ENCODE results near the gene LGI4. TPM values are rescaled to one million over a fixed set of nuclear protein-coding genes. Genes with fewer than 3 reads are reported as not detected.

Gene LGI4
- total and polyA plus RNA-seq, 2 experiments from 2014 or later, result 3.4 to 4.3 TPM

DNA sequence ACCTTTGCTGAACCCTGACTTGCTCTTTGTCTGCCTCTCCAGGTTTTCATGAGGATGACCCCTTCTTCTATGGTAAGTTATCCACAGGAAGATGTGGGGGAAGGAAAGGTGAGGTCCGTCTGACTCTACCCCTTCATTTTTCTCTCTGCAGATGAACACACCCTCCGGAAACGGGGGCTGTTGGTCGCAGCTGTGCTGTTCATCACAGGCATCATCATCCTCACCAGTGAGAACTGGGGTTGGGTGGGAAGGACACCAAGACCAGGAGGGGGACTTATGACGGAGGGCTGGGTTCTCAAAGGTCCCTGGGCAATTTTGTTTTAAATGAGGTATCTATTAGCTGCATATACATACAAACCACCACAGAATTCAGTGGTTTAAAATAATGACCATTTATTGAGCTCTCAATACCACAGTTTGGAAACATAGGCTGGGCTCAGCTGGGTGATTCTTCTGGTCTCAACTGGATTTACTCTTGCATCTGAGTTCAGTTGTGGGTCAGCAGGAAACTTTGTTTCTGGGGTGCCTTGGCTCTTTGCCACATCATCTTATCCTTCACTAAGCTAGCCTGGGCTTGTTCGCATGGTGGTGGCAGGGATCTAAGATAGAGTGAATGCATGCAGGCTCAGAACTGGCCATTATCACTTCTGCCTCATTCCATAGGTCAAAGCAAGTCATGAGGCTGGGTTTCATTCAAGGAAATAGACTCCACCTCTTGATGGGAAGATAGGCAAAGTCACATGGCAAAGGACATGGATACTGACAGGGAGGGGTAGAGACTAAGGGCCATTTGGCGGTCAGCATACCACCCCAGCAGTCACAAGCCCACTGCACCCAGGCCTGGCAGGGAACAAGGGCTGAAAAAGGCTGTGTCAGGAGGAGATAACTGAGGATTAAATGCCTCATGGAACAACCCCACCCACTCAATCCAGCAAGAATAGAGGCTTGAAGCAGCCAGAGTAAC, 31.5 kb upstream of the LGI4 start:
- TF ChIP-seq ZNF331 (CRISPR knock-in tag; IDR thresholded peaks at IDR 0.05; ENCODE audit: low read depth), result peak; percentile 82
- no peak for TF ChIP-seq EZH2 (IDR thresholded peaks at IDR 0.05; ENCODE audit: low read depth, unreplicated experiment)
- H3K4me1 Mint-ChIP-seq, result no peaks in the 10 kb centered on the region

DNA sequence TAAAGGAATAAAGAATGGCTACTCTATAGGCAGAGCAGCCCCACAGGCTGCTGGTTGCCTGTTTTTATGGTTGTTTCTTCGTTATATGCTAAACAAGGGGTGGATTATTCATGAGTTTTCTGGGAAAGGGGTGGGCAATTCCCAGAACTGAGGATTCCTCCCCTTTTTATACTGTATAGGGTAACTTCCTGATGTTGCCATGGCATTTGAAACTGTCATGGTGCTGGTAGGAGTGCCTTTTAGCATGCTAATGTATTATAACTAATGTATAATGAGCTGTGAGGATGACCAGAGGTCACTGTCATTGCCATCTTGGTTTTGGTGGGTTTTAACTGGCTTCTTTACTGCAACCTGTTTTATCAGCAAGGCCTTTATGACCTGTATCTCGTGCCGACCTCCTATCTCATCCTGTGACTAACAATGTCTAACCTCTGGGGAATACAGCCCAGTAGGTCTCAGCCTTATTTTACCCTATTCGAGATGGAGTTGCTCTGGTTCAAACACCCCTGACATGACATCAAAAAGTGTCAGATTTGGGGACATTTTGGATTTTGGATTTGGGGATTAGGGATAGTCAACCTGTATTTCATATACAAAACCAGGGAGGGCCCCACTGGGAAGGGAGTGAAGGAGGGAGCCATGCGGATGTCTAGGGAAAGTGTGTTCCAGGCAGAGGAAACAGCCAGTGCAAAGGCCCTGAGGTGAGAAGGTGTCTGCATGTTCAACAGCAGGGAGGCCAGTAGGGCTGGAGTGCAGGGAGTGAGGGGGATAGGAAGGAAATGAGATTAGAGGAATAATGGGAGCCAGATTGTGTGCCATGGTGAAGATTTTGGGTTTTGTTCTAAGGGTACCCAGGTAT, 30.6 kb upstream of the LGI4 start:
- no peak overlapping the region for H2AFZ ChIP-seq
- no peaks in the 10 kb centered on the region for H3K4me1 ChIP-seq (ENCODE audit: insufficient read depth)
- ATAC-seq (no peak), DNase-seq (ENCODE audit: low spot score) (no peak)
- Mint-ChIP-seq H3K27me3 (ENCODE audit: insufficient read depth, low read depth, poor library complexity) (peaks cover 5% of the 10 kb centered on the region), H3K4me1 (no peaks in the 10 kb centered on the region), H3K36me3 (ENCODE audit: low read depth) (peaks cover 91% of the 10 kb centered on the region), H3K4me3 (no peak overlapping the region), H3K27ac (no peak overlapping the region), H3K9me3 (peaks cover 16% of the 10 kb centered on the region)
- H3K36me3 ChIP-seq (ENCODE audit: insufficient read depth), result peaks cover 42% of the 10 kb centered on the region
- no peak overlapping the region for H3K27ac ChIP-seq (ENCODE audit: low read depth)
- H4K20me1 ChIP-seq (replicated peaks; ENCODE audit: insufficient read depth), result peaks cover 2% of the 10 kb centered on the region; the same call in 1 of the 2 replicates
- no peaks in the 10 kb centered on the region for H3F3A ChIP-seq (replicated peaks; ENCODE audit: low read depth)
- H3K27me3 ChIP-seq (ENCODE audit: insufficient read depth), result no peaks in the 10 kb centered on the region
- H3K9me2 ChIP-seq (ENCODE audit: insufficient read depth), result no peaks in the 10 kb centered on the region
- H3K79me2 ChIP-seq (replicated peaks; ENCODE audit: insufficient read depth), result no peaks in the 10 kb centered on the region
- no peak overlapping the region for H3K4me3 ChIP-seq
- H3K4me2 ChIP-seq, result no peak overlapping the region
- TF ChIP-seq, protein P1, sequence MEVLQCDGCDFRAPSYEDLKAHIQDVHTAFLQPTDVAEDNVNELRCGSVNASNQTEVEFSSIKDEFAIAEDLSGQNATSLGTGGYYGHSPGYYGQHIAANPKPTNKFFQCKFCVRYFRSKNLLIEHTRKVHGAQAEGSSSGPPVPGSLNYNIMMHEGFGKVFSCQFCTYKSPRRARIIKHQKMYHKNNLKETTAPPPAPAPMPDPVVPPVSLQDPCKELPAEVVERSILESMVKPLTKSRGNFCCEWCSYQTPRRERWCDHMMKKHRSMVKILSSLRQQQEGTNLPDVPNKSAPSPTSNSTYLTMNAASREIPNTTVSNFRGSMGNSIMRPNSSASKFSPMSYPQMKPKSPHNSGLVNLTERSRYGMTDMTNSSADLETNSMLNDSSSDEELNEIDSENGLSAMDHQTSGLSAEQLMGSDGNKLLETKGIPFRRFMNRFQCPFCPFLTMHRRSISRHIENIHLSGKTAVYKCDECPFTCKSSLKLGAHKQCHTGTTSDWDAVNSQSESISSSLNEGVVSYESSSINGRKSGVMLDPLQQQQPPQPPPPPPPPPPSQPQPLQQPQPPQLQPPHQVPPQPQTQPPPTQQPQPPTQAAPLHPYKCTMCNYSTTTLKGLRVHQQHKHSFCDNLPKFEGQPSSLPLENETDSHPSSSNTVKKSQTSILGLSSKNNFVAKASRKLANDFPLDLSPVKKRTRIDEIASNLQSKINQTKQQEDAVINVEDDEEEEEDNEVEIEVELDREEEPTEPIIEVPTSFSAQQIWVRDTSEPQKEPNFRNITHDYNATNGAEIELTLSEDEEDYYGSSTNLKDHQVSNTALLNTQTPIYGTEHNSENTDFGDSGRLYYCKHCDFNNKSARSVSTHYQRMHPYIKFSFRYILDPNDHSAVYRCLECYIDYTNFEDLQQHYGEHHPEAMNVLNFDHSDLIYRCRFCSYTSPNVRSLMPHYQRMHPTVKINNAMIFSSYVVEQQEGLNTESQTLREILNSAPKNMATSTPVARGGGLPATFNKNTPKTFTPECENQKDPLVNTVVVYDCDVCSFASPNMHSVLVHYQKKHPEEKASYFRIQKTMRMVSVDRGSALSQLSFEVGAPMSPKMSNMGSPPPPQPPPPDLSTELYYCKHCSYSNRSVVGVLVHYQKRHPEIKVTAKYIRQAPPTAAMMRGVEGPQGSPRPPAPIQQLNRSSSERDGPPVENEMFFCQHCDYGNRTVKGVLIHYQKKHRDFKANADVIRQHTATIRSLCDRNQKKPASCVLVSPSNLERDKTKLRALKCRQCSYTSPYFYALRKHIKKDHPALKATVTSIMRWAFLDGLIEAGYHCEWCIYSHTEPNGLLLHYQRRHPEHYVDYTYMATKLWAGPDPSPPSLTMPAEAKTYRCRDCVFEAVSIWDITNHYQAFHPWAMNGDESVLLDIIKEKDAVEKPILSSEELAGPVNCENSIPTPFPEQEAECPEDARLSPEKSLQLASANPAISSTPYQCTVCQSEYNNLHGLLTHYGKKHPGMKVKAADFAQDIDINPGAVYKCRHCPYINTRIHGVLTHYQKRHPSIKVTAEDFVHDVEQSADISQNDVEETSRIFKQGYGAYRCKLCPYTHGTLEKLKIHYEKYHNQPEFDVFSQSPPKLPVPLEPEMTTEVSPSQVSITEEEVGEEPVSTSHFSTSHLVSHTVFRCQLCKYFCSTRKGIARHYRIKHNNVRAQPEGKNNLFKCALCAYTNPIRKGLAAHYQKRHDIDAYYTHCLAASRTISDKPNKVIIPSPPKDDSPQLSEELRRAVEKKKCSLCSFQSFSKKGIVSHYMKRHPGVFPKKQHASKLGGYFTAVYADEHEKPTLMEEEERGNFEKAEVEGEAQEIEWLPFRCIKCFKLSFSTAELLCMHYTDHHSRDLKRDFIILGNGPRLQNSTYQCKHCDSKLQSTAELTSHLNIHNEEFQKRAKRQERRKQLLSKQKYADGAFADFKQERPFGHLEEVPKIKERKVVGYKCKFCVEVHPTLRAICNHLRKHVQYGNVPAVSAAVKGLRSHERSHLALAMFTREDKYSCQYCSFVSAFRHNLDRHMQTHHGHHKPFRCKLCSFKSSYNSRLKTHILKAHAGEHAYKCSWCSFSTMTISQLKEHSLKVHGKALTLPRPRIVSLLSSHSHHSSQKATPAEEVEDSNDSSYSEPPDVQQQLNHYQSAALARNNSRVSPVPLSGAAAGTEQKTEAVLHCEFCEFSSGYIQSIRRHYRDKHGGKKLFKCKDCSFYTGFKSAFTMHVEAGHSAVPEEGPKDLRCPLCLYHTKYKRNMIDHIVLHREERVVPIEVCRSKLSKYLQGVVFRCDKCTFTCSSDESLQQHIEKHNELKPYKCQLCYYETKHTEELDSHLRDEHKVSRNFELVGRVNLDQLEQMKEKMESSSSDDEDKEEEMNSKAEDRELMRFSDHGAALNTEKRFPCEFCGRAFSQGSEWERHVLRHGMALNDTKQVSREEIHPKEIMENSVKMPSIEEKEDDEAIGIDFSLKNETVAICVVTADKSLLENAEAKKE (CRISPR knock-in tag; IDR thresholded peaks at IDR 0.05), result no peak
- TF ChIP-seq, protein P2, sequence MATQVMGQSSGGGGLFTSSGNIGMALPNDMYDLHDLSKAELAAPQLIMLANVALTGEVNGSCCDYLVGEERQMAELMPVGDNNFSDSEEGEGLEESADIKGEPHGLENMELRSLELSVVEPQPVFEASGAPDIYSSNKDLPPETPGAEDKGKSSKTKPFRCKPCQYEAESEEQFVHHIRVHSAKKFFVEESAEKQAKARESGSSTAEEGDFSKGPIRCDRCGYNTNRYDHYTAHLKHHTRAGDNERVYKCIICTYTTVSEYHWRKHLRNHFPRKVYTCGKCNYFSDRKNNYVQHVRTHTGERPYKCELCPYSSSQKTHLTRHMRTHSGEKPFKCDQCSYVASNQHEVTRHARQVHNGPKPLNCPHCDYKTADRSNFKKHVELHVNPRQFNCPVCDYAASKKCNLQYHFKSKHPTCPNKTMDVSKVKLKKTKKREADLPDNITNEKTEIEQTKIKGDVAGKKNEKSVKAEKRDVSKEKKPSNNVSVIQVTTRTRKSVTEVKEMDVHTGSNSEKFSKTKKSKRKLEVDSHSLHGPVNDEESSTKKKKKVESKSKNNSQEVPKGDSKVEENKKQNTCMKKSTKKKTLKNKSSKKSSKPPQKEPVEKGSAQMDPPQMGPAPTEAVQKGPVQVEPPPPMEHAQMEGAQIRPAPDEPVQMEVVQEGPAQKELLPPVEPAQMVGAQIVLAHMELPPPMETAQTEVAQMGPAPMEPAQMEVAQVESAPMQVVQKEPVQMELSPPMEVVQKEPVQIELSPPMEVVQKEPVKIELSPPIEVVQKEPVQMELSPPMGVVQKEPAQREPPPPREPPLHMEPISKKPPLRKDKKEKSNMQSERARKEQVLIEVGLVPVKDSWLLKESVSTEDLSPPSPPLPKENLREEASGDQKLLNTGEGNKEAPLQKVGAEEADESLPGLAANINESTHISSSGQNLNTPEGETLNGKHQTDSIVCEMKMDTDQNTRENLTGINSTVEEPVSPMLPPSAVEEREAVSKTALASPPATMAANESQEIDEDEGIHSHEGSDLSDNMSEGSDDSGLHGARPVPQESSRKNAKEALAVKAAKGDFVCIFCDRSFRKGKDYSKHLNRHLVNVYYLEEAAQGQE (IDR thresholded peaks at IDR 0.05; ENCODE audit: unreplicated experiment), result no peak
- TF ChIP-seq, protein P3, sequence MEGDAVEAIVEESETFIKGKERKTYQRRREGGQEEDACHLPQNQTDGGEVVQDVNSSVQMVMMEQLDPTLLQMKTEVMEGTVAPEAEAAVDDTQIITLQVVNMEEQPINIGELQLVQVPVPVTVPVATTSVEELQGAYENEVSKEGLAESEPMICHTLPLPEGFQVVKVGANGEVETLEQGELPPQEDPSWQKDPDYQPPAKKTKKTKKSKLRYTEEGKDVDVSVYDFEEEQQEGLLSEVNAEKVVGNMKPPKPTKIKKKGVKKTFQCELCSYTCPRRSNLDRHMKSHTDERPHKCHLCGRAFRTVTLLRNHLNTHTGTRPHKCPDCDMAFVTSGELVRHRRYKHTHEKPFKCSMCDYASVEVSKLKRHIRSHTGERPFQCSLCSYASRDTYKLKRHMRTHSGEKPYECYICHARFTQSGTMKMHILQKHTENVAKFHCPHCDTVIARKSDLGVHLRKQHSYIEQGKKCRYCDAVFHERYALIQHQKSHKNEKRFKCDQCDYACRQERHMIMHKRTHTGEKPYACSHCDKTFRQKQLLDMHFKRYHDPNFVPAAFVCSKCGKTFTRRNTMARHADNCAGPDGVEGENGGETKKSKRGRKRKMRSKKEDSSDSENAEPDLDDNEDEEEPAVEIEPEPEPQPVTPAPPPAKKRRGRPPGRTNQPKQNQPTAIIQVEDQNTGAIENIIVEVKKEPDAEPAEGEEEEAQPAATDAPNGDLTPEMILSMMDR (conservative IDR thresholded peaks at IDR 0.05; ENCODE audit: low read depth in 2 of 2), result no peak
- no peak for TF ChIP-seq JUNB (IDR thresholded peaks at IDR 0.05; ENCODE audit: unreplicated experiment)

More for the DNA sequence above, 31.5 kb upstream of the LGI4 start:
- Histone ChIP-seq H3K4me1 (ENCODE audit: insufficient read depth) (no peaks in the 10 kb centered on the region), H3K4me2 (no peak overlapping the region), H3K27ac (ENCODE audit: low read depth) (no peak overlapping the region), H3K79me2 (replicated peaks; ENCODE audit: insufficient read depth) (no peaks in the 10 kb centered on the region), H3K36me3 (ENCODE audit: insufficient read depth) (peaks cover 42% of the 10 kb centered on the region), H2AFZ (no peak overlapping the region), H3K9me2 (ENCODE audit: insufficient read depth) (no peaks in the 10 kb centered on the region), H3F3A (replicated peaks; ENCODE audit: low read depth) (no peaks in the 10 kb centered on the region), H3K27me3 (ENCODE audit: insufficient read depth) (no peaks in the 10 kb centered on the region), H3K4me3 (no peak overlapping the region), H4K20me1 (replicated peaks; ENCODE audit: insufficient read depth) (peaks cover 2% of the 10 kb centered on the region; the same call in 1 of the 2 replicates)
- DNase-seq (ENCODE audit: low spot score) (no peak), ATAC-seq (no peak)
- H3K36me3 Mint-ChIP-seq (ENCODE audit: low read depth), result peaks cover 88% of the 10 kb centered on the region
- no peak overlapping the region for H3K27ac Mint-ChIP-seq
- no peak overlapping the region for H3K4me3 Mint-ChIP-seq
- peaks cover 5% of the 10 kb centered on the region for H3K27me3 Mint-ChIP-seq (ENCODE audit: insufficient read depth, low read depth, poor library complexity)
- H3K9me3 Mint-ChIP-seq, result peaks cover 16% of the 10 kb centered on the region

Data from GM23338 (cell line).